Right lobe of liver (tissue), 4 donors: ENCODE data around the gene TAAR1.

Experiments
- CTCF ChIP-seq, 4 donors: fragments of 200-600 bp in 3 of 4; fragments of 450-650 bp in 1 of 4; IDR thresholded peaks; one replicate each; pipeline versions ENCODE4 v1.5.1 to v1.8.0; 2016 to 2022; ENCODE audit warnings: antibody characterized with exemption in 4 of 4, mild to moderate bottlenecking in 2 of 4
- POLR2A ChIP-seq: fragments of 450-650 bp; IDR thresholded peaks from one replicate; pipeline ENCODE4 v1.6.1; 2017; ENCODE audit warnings: antibody characterized with exemption, mild to moderate bottlenecking
- donor health status: DM: no; HTN: no; CAD: no.
- donor health status: DM: no; HTN: no; CAD: no.
- donor health status: DM: no; HTN: yes; CAD: no.

GRCh38 chr6:132607544-132608233 lies 51.3 kb downstream of the TAAR1 start:
- no peak for TF ChIP-seq CTCF (IDR thresholded peaks at IDR 0.05)
- TF ChIP-seq POLR2A, result no peak
